ENCODE data around the gene AFAP1.

Gene AFAP1

DNA sequence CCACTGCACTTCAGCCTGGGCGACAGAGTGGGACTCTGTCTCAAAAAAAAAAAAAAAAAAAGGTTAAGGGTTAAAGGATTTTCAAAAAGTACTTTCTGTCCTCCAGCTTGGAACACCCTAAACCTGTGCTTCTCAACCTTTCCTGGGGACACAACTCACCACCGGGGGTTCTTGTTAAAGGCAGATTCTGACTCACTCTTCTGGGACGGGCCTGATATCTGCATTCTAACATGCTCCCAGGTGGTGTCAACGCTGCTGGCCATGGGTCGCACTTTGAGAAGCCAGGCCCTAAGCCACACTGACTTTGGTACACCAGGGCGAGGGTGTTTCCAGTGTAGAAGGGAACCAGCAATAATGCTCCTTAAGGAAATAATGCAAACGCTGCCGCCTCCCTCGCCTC, 46.1 kb downstream of the AFAP1 start:
- no peak for DNase-seq (ENCODE audit: low read depth in 2 of 2)

DNA sequence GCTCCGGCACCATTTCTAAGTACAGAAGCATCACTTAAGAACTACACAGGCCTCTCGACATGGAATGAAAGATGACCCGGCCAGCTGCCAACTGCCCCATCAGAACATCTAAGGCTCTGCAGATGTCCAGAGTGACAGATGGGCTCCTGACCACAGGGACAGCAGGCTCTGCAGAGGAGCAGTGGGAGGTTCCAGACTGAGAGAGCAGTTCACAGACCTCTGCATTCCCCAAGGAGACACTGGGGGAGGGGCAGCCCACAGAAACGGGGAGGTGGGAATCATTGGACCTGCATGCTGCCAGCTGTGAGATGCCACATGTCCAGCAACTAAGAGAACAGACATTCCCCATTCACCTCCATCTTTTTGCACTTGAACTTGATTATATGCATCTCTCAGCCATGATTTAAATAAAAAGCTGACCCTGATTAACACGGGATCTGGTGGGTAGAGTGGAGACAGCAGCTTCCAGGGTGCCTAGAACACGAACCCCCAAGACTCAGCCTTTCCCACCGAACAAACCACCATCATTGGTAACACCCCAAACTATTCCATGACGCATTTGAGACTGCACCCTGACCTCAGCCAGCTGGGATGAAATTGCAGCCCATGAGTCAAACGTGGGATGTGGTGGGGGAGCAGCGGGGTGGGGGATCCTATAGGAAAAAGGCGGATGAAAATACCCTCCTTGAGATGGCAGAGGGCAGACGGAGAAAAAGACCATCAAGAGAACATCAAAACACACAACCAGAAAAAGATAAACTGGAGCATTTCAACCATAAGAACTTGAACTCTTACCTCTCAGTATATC, 47.2 kb downstream of the AFAP1 start:
- DNase-seq (ENCODE audit: low read depth in 2 of 2): no peak

DNA sequence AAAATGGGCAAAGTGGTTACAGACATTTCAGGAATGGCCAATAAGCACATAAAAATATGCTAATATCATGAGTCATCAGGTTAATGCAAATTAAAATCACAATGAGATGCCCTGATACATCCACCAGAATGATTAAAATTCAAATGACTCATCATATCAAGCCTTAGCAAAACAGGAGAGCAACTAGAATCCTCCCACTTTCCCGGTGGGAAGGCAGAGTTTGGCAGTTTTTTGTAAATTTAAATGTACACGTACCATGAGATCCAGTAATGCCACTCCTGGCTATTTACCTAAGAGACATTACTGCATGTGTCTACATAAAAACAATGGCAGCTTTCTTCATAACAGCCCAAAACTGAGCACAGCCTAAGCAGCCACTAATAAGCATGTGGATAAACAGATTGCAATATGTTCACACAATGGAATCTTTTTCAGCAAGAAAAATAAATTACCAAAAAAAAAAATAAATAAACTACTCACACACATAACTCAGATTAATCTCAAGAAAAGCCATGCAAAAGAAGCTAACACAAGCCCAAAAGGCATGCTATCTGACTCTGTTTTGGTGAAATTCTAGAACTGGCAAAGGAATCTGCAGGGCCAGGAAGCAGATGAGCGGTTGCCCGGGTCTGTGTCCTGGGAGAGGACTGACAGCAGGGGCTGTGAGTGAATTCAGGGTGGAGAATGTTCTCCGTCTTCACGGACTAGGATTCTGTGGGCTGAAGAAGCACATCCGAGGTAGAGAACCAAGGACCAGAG, 48.8 kb downstream of the AFAP1 start:
- no peak for DNase-seq (ENCODE audit: low read depth in 2 of 2)

GRCh38 chr4:7887436-7887835, 52.2 kb downstream of the AFAP1 start:
- no peak for DNase-seq (ENCODE audit: low read depth in 2 of 2)

- no peak for DNase-seq (ENCODE audit: low read depth in 2 of 2)
These were observed 53.4 kb downstream of the AFAP1 start for GRCh38 chr4:7886007-7886973.

- no peak for DNase-seq (ENCODE audit: low read depth in 2 of 2)
These were observed 54.2 kb downstream of the AFAP1 start for GRCh38 chr4:7885216-7886006.

GRCh38 chr4:7880683-7881082, 59.0 kb downstream of the AFAP1 start:
- DNase-seq (ENCODE audit: low read depth in 2 of 2): no peak

GRCh38 chr4:7879127-7879526, 60.5 kb downstream of the AFAP1 start:
- no peak for DNase-seq (ENCODE audit: low read depth in 2 of 2)

DNA sequence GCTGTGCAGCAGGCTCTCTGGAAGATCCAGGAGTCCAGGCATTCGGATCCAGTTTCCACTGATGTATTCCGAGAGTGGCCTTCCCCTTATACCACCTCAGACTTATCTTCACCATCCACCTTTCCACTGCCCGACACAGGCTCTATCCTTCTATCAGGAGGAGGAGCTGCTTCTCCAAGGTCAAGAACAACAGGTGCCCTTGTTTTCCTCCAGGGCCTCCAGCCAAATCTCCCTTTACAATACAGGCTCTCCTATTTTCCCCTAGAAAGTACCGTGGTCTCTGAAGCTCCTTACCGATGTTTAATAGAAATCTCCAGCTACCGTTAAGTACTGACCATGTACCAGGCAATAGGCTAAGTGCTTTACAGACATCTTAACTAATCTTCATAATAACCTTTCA, 61.3 kb downstream of the AFAP1 start:
- no peak for DNase-seq (ENCODE audit: low read depth in 2 of 2)

- DNase-seq (ENCODE audit: low read depth in 2 of 2): no peak
These were observed 62.5 kb downstream of the AFAP1 start for GRCh38 chr4:7877176-7877575.

GRCh38 chr4:7876201-7876875, 63.3 kb downstream of the AFAP1 start:
- no peak for DNase-seq (ENCODE audit: low read depth in 2 of 2)

- no peak for DNase-seq (ENCODE audit: low read depth in 2 of 2)
These were observed 64.8 kb downstream of the AFAP1 start for GRCh38 chr4:7874838-7875237.

- DNase-seq (ENCODE audit: low read depth in 2 of 2): no peak
These were observed 65.8 kb downstream of the AFAP1 start for GRCh38 chr4:7873881-7874280.

- DNase-seq (ENCODE audit: low read depth in 2 of 2): no peak
These were observed 67.3 kb downstream of the AFAP1 start for GRCh38 chr4:7872264-7872771.

GRCh38 chr4:7871356-7871755, 68.3 kb downstream of the AFAP1 start:
- DNase-seq (ENCODE audit: low read depth in 2 of 2): no peak

GRCh38 chr4:7868892-7869471, 70.7 kb downstream of the AFAP1 start:
- DNase-seq (ENCODE audit: low read depth in 2 of 2): no peak

GRCh38 chr4:7868436-7868775, 71.3 kb downstream of the AFAP1 start:
- no peak for DNase-seq (ENCODE audit: low read depth in 2 of 2)

- peak in 1 of 2 donors; percentile 33 for DNase-seq (ENCODE audit: low read depth in 2 of 2)
These were observed 71.8 kb downstream of the AFAP1 start for GRCh38 chr4:7867701-7868435.

- DNase-seq (ENCODE audit: low read depth in 2 of 2): no peak
These were observed 72.5 kb downstream of the AFAP1 start for GRCh38 chr4:7867191-7867590.

Data from stimulated activated CD8-positive, alpha-beta memory T cell treated with anti-CD3 and anti-CD28 coated beads, Interleukin-15, amount 100 ng/mL, for 48 hours (primary cell).